Measurements from ENCODE around the gene LLPH. TPM values are rescaled to one million over a fixed set of nuclear protein-coding genes. Genes with fewer than 3 reads are reported as not detected.

Gene LLPH
- total and polyA plus RNA-seq, 2 donors from 2014 or later: 21.9 to 28.7 TPM

DNA sequence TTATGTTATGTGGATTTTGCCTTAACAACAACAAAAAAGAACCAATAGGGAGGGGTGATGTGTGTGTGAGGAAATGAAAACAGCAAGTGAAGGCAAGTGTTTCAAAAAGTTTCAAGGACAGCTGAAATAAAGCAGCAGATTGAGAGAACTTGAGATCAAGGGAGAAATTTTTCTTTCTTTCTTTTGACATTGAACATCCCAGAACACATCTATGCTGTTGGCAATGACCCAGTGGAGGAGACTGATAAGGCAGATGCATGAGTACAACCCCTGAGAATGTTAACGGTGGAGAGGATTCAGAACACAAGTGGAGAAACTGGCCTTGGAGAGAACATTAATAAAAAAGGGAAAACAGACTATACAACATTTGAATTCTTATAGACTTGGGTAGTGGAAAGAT lies 2.9 kb downstream of the LLPH start:
- peaks cover 0 to 18% (median 5%) of the 10 kb centered on the region in 3 donors for H3K36me3 ChIP-seq (ENCODE audit: control insufficient read depth in 2 of 3, insufficient read depth in 3 of 3, low read length in 3 of 3)
- no peak for FAIRE-seq
- intact Hi-C loops (cut with DNase I): no loop called here

DNA sequence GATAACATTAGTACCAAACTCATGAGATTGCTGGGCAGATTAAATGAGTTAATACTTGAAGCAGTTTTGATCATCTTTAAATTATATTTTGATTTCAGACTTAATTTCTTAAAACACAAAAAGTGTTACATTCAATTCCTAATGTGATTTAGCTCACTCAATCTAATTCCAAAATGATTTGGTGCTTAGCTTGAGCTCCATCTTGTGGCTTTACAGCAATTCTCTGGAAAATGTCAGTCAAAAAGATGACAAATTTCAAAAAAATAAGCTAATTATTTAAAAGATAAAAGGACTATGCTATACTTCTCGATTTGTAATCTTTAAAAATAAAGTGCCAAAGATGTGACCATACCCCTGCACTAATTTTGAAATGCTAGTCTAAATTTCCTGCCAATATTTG lies 10.1 kb downstream of the LLPH start:
- intact Hi-C loops (cut with DNase I): no loop called here
- FAIRE-seq: no peak
- H3K36me3 ChIP-seq (ENCODE audit: control insufficient read depth in 2 of 3, insufficient read depth in 3 of 3, low read length in 3 of 3): peaks cover 0 to 14% (median 5%) of the 10 kb centered on the region in 3 donors
- no peaks in the 10 kb centered on the region for H3K9me3 ChIP-seq (ENCODE audit: control insufficient read depth in 2 of 3, insufficient read depth in 1 of 3, low read length in 3 of 3)
- no peaks in the 10 kb centered on the region for H3K4me1 ChIP-seq (ENCODE audit: control insufficient read depth in 2 of 3, insufficient read depth in 2 of 3, low read depth in 1 of 3, low read length in 3 of 3)
- no peaks in the 10 kb centered on the region for H3K27me3 ChIP-seq (ENCODE audit: control insufficient read depth, insufficient read depth, low read length)
- no peak overlapping the region for H3K4me3 ChIP-seq (ENCODE audit: low read length in 3 of 3)
- TF ChIP-seq, protein P1, sequence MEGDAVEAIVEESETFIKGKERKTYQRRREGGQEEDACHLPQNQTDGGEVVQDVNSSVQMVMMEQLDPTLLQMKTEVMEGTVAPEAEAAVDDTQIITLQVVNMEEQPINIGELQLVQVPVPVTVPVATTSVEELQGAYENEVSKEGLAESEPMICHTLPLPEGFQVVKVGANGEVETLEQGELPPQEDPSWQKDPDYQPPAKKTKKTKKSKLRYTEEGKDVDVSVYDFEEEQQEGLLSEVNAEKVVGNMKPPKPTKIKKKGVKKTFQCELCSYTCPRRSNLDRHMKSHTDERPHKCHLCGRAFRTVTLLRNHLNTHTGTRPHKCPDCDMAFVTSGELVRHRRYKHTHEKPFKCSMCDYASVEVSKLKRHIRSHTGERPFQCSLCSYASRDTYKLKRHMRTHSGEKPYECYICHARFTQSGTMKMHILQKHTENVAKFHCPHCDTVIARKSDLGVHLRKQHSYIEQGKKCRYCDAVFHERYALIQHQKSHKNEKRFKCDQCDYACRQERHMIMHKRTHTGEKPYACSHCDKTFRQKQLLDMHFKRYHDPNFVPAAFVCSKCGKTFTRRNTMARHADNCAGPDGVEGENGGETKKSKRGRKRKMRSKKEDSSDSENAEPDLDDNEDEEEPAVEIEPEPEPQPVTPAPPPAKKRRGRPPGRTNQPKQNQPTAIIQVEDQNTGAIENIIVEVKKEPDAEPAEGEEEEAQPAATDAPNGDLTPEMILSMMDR (IDR thresholded peaks at IDR 0.05; ENCODE audit: borderline replicate concordance, extremely low read depth, insufficient read depth): no peak
- H3K27ac ChIP-seq (ENCODE audit: low read depth in 2 of 2, low read length in 2 of 2): no peak overlapping the region
- no peak for DNase-seq
- no peak overlapping the region for H3K9ac ChIP-seq (ENCODE audit: low read length in 3 of 3)

More for the DNA sequence above, 2.9 kb downstream of the LLPH start:
- TF ChIP-seq, protein P1 (IDR thresholded peaks at IDR 0.05; ENCODE audit: borderline replicate concordance, extremely low read depth, insufficient read depth): no peak
- Histone ChIP-seq H3K9ac (ENCODE audit: low read length in 3 of 3) (no peak overlapping the region), H3K9me3 (ENCODE audit: control insufficient read depth in 2 of 3, insufficient read depth in 1 of 3, low read length in 3 of 3) (no peaks in the 10 kb centered on the region), H3K4me3 (ENCODE audit: low read length in 3 of 3) (no peak overlapping the region), H3K27ac (ENCODE audit: low read depth in 2 of 2, low read length in 2 of 2) (no peak overlapping the region), H3K4me1 (ENCODE audit: control insufficient read depth in 2 of 3, insufficient read depth in 2 of 3, low read depth in 1 of 3, low read length in 3 of 3) (peaks cover 0 to 5% (median 4%) of the 10 kb centered on the region in 3 donors), H3K27me3 (ENCODE audit: control insufficient read depth, insufficient read depth, low read length) (no peaks in the 10 kb centered on the region)
- DNase-seq: no peak

DNA sequence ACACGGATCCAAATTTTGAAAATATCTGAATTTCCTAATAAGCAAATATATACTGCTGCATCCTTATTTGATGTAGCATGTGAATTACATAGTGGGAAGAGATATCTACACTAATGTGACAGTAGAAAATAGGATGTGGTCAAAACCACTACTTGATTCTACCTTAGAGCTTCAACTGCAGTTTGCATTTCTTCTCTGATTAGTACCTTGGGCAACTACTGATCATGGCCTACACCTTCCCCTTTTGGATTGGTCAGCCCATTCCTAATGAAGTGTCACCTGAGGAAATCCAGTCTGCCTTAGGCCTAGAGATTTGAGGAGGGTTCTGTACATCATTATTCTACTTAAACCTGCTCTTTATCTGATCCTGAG lies 10.7 kb downstream of the LLPH start:
- DNase-seq (no peak), FAIRE-seq (no peak)
- H3K9me3 ChIP-seq (ENCODE audit: control insufficient read depth in 2 of 3, insufficient read depth in 1 of 3, low read length in 3 of 3): no peaks in the 10 kb centered on the region
- H3K4me1 ChIP-seq (ENCODE audit: control insufficient read depth in 2 of 3, insufficient read depth in 2 of 3, low read depth in 1 of 3, low read length in 3 of 3): no peaks in the 10 kb centered on the region
- intact Hi-C loops (cut with DNase I): no loop called here
- no peak overlapping the region for H3K27ac ChIP-seq (ENCODE audit: low read depth in 2 of 2, low read length in 2 of 2)
- no peak overlapping the region for H3K4me3 ChIP-seq (ENCODE audit: low read length in 3 of 3)
- peaks cover 0 to 11% (median 5%) of the 10 kb centered on the region in 3 donors for H3K36me3 ChIP-seq (ENCODE audit: control insufficient read depth in 2 of 3, insufficient read depth in 3 of 3, low read length in 3 of 3)
- H3K9ac ChIP-seq (ENCODE audit: low read length in 3 of 3): no peak overlapping the region
- TF ChIP-seq, protein P1 (IDR thresholded peaks at IDR 0.05; ENCODE audit: borderline replicate concordance, extremely low read depth, insufficient read depth): no peak
- H3K27me3 ChIP-seq (ENCODE audit: control insufficient read depth, insufficient read depth, low read length): no peaks in the 10 kb centered on the region

DNA sequence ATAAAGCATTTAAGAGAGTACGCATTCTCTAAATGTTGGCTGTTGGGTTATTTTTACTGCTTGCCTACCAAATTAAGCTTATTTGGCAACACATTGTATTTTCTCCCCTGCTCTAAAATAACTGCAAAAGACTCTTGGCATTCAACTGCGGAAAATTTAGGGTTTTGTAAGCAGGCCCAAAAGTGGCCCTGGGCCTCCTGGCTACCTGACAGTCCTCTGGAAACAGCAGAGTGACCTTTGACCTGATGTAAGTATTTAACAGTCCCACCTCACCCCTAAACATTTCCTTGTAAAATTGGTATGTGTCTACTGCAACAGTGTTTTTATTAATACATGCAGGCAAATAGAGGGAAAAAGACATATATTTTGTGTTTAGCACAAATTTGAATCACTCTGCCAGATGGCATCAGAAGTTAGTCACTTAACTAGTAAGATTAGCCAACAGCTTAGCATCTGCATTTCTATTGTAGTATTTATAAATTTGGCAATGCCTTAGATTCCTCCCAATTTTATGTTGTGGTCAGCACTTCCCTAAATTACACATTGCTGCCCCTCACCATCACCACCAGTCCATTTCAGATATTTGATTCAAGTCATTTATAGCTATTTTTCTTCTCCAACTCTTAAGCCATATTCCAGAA lies 11.2 kb downstream of the LLPH start:
- FAIRE-seq (no peak), DNase-seq (no peak)
- Histone ChIP-seq H3K36me3 (ENCODE audit: control insufficient read depth in 2 of 3, insufficient read depth in 3 of 3, low read length in 3 of 3) (peaks cover 0 to 8% (median 5%) of the 10 kb centered on the region in 3 donors), H3K27ac (ENCODE audit: low read depth in 2 of 2, low read length in 2 of 2) (no peak overlapping the region), H3K9ac (ENCODE audit: low read length in 3 of 3) (no peak overlapping the region), H3K27me3 (ENCODE audit: control insufficient read depth, insufficient read depth, low read length) (no peaks in the 10 kb centered on the region), H3K4me3 (ENCODE audit: low read length in 3 of 3) (no peak overlapping the region), H3K9me3 (ENCODE audit: control insufficient read depth in 2 of 3, insufficient read depth in 1 of 3, low read length in 3 of 3) (no peaks in the 10 kb centered on the region), H3K4me1 (ENCODE audit: control insufficient read depth in 2 of 3, insufficient read depth in 2 of 3, low read depth in 1 of 3, low read length in 3 of 3) (no peaks in the 10 kb centered on the region)
- intact Hi-C loops (cut with DNase I): no loop called here
- TF ChIP-seq, protein P1 (IDR thresholded peaks at IDR 0.05; ENCODE audit: borderline replicate concordance, extremely low read depth, insufficient read depth): no peak

Data from kidney (tissue), 14 donors.